ENCODE results near the gene IQCH.
A peak's percentile ranks its signal among the peaks of the same experiment; 100 is the strongest.

Gene IQCH

DNA sequence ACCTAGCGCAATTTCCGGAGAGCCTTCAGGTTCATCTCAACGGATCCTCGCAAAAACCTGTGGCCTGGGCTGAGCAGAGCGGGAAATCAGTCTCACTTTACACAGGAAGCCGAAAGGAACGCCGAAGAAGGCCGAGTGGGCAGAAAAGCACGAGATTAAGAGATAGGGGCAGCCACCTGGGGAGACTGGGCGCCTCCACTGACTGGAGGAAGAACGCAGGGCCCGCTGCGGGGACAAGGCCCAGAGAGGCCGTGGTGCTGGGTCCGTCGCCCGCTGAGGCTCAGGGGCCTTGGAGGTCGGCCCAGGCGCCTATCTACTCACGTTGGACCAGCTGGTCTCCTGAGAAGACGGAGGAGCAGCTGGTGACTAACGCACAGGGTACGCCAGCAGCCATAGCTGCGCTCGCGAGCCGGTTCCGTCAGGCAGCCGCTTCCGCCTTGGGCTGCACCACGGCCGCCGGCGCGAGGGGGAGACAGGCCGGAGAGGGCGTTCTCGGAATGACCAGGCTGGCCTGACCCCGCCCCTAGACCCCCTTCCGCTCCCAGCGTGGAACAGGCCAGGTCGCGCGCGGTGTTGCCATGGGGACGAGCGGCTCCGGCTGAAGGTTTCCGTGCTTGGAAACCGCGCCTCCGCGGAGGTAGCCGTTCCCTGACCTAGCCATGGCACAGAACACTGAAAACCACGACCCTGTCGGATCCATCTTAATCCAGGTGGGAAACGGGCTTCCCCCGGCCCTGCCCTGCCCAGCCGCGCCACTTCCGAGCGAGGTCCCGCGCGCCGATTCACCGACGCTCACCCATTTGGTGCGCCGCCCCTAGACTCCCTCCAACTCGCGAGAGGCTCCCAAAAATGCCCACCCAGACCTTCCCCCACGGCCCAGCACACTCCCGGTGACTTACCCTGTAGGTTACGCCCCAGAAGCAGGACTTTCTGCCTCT is at the start of gene IQCH, which contains the start of gene AAGAB:
IQCH (plus strand) TSS at position 549 of the 938 bp plus-strand sequence; CDS start at position 660, 111 bp downstream.
AAGAB (minus strand) TSS at position 424 of the 938 bp plus-strand sequence; CDS start at position 394, 30 bp downstream.
- Mint-ChIP-seq H3K4me1 (peaks cover 16% of the 10 kb centered on the region), H3K36me3 (peaks cover 3% of the 10 kb centered on the region), H3K9me3 (no peaks in the 10 kb centered on the region), H3K27ac (peak within 1 kb of the TSS; percentile 94), H3K27me3 (no peaks in the 10 kb centered on the region), H3K4me3 (peak within 1 kb of the TSS; percentile 93)
- peak; percentile 88 for ATAC-seq (ENCODE audit: low read depth)
- peak; percentile 99 for DNase-seq (ENCODE audit: low spot score in 2 of 2)

DNA sequence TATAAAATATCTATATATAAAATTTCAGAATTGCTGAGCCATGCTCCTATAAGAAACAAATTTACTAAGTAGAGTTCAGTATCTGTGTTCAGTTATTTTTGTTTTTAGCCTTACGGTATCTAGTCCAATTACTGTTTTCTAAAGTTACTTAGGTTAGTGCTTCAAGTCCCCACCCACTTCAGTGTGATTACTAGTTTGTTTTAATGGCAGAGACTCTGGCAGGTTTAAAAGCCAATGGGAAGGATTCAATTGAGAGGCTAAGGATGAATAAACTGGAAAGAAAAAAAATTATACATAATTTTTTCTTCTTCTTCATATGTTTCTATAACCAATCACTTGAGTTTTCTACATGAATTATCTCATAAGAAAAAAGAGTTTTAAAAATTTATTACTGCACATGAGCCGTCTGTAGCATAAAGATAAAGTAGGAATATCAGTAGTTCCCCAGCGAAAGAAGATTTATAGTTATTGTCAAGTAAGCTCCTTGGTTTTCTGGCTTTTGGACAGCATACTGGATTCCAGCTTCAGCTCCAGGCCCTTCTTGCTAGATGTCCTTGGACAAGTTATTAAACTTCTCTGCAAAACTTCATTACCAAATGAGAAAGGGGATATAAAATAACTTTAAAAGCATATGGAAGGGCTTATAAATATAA is 46.9 kb upstream of the IQCH start:
- no peak overlapping the region for H3K27ac Mint-ChIP-seq
- no peaks in the 10 kb centered on the region for H3K4me1 Mint-ChIP-seq
- ATAC-seq (ENCODE audit: low read depth) (no peak), DNase-seq (ENCODE audit: low spot score in 2 of 2) (no peak)
- no peaks in the 10 kb centered on the region for H3K9me3 Mint-ChIP-seq
- H3K36me3 Mint-ChIP-seq = peaks cover 37% of the 10 kb centered on the region
- no peaks in the 10 kb centered on the region for H3K27me3 Mint-ChIP-seq
- no peak overlapping the region for H3K4me3 Mint-ChIP-seq

DNA sequence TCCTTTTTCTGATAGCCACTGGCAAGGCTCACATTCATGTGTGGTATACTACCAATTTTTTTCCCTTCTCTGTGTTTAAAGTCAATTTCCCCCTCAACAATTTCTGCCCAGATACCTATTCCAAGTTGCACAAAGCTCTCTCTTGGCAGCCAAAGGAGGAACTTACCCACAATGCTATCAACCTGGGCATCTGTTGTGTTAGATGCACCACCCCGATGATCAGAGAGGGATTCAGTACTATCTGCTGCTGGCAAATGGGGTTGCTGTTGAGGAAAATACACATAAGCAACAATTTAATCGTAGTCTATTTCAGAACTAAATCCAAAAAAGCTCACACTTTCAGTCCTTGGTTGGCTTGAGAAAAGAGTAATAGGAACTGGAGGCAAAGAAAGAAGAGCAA is 46.2 kb upstream of the IQCH start:
- Mint-ChIP-seq H3K36me3 (peaks cover 32% of the 10 kb centered on the region), H3K9me3 (no peaks in the 10 kb centered on the region), H3K27me3 (no peaks in the 10 kb centered on the region), H3K27ac (no peak overlapping the region), H3K4me3 (no peak overlapping the region), H3K4me1 (no peaks in the 10 kb centered on the region)
- ATAC-seq (ENCODE audit: low read depth) (no peak), DNase-seq (ENCODE audit: low spot score in 2 of 2) (no peak)

DNA sequence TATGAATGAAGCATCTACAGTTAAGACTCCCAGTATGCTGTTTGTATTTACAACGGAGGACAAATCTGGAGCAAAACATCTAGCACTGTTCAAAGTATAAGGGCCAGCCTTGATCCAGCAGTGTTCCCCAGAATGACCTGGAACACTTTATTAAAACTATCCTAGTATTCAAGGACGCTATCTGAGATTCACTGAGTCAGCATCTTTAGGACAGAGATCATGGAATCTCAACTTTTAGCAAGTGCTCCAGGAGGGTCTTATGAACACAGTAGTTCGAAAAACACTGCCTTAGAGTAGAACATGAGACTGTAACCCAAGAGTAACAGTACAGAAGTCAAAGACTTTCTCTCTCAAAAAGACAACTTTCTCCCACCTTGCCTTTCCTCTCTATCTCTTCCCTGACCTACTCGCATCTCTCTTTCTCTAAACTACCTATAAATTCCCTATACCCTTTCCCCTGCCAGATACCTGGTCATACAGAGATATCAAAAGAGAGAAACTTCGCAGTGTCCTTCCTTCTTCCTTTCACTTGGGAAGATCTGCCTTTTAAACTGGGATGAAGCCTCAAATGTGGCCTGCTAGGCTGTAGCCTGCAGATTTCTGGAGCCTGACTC is 43.9 kb upstream of the IQCH start:
- Mint-ChIP-seq H3K4me3 (no peak overlapping the region), H3K9me3 (no peaks in the 10 kb centered on the region), H3K4me1 (no peaks in the 10 kb centered on the region), H3K36me3 (peaks cover 20% of the 10 kb centered on the region), H3K27me3 (no peaks in the 10 kb centered on the region), H3K27ac (peak overlapping the region; percentile 6)
- ATAC-seq (ENCODE audit: low read depth) = no peak
- DNase-seq (ENCODE audit: low spot score in 2 of 2) = no peak

DNA sequence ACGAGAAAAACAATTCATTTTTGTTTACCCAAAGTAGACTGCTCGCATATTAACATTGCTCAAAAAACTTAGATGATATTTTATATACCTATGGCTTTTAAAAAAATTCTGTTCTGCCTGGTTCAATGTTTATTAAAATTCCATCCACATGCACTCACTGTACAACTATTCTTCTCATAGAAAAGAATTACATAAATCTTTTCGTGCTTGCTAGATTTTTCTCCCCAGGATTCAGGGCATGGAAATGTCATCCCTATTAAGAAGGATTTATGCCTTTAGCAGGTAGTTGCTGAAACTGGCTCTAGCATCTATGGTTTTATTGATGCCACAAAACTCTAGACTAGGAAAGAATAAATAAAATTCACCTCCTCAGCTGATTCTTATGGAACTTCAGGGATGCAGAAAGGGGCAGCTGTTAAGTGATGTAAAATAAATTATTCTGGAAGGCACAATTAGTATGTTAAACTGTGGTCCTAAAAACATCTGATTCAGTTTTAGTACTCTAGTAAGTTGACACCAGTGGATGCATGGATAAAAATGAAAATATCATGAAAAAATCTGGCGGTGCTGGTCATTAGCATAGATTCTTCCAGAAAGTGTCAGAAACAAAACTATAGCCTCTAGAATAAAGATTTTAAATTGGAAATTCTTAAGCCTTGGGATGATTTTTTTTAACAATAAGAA is 41.8 kb upstream of the IQCH start:
- H3K4me1 Mint-ChIP-seq = no peaks in the 10 kb centered on the region
- peaks cover 13% of the 10 kb centered on the region for H3K36me3 Mint-ChIP-seq
- no peaks in the 10 kb centered on the region for H3K27me3 Mint-ChIP-seq
- ATAC-seq (ENCODE audit: low read depth) (no peak), DNase-seq (ENCODE audit: low spot score in 2 of 2) (no peak)
- no peak overlapping the region for H3K27ac Mint-ChIP-seq
- no peak overlapping the region for H3K4me3 Mint-ChIP-seq
- H3K9me3 Mint-ChIP-seq = no peaks in the 10 kb centered on the region

DNA sequence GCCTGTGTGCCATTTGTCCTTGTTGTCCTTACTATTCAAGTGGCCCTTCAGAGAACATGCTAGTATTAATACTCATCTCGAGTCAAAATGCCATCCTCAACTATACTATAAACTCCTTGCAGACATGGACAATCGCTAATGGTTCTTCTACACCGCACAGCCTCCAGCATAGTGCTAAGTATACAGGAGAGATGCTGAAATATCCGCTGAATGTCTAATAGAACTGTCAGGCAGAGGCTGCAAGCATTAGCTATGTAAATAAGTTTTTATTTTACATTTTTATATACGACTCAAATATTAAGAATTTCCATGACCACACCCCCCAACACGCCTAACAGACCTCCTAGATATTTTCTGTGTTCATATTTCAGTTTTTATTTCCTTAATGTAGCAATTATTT is 39.5 kb upstream of the IQCH start:
- ATAC-seq (ENCODE audit: low read depth) (no peak), DNase-seq (ENCODE audit: low spot score in 2 of 2) (no peak)
- Mint-ChIP-seq H3K27ac (no peak overlapping the region), H3K4me3 (no peak overlapping the region), H3K4me1 (no peaks in the 10 kb centered on the region), H3K36me3 (peaks cover 21% of the 10 kb centered on the region), H3K9me3 (no peaks in the 10 kb centered on the region), H3K27me3 (no peaks in the 10 kb centered on the region)

DNA sequence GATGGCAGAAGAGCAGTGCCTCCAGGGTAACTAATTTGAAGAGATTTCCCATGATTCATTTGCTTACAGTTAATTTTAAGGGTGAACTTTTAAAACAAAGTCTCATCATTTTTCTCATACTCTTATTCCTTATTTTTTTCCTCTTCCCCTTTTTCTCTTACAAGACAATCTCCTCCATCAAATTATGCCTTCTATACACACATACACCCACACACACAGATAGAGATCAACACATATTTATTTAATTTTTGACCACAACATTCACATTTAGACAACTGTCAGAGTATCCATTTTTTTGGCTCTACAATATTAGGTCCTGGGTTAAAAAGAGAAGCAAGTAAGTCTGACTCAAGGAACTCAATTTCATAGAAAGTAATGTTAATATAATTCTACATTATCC is 37.7 kb upstream of the IQCH start:
- Mint-ChIP-seq H3K27ac (no peak overlapping the region), H3K36me3 (peaks cover 19% of the 10 kb centered on the region), H3K4me3 (no peak overlapping the region), H3K4me1 (no peaks in the 10 kb centered on the region), H3K9me3 (no peaks in the 10 kb centered on the region), H3K27me3 (no peaks in the 10 kb centered on the region)
- ATAC-seq (ENCODE audit: low read depth) (no peak), DNase-seq (ENCODE audit: low spot score in 2 of 2) (no peak)

DNA sequence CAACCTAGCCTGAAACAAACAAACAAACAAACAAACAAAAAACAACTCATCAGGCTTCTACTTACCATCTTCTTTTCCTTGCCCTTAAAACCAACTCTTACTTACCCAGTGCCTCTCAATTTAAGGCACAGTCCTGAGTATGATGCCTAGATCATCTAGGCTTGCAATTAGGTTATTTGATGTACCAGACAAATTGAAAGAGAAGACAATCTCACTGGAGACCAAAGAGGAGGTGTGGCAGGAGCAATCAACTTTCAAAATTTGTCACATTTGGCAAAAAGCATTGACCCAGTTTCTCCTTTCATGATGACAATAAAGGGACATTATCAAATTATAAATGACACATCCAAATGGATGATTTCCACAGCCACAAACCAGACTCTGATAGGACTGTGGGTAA is 36.2 kb upstream of the IQCH start:
- H3K27ac Mint-ChIP-seq = peak overlapping the region; percentile 9
- H3K4me1 Mint-ChIP-seq = no peaks in the 10 kb centered on the region
- no peaks in the 10 kb centered on the region for H3K9me3 Mint-ChIP-seq
- DNase-seq (ENCODE audit: low spot score in 2 of 2) = no peak
- H3K27me3 Mint-ChIP-seq = no peaks in the 10 kb centered on the region
- no peak for ATAC-seq (ENCODE audit: low read depth)
- H3K36me3 Mint-ChIP-seq = peaks cover 19% of the 10 kb centered on the region
- H3K4me3 Mint-ChIP-seq = no peak overlapping the region

DNA sequence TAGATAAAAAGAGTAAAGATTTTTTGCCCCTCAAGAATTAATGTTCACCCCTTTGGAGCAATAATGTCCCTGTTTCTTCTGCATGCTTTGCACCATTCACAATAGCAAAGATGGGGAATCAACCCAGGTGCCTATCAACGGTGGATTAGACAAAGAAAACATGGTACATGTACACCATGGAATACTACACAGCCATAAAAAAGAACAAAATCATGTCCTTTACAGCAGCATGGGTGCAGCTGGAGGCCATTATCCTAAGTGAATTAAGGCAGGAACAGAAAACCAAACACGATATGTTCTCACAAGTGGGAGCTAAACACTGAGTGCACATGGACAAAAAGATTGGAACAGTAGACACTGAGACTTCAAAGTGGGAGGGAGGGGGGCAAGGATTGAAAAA is 35.3 kb upstream of the IQCH start:
- no peak for ATAC-seq (ENCODE audit: low read depth)
- H3K36me3 Mint-ChIP-seq = peaks cover 19% of the 10 kb centered on the region
- no peak overlapping the region for H3K4me3 Mint-ChIP-seq
- no peak overlapping the region for H3K27ac Mint-ChIP-seq
- no peak for DNase-seq (ENCODE audit: low spot score in 2 of 2)
- no peaks in the 10 kb centered on the region for H3K9me3 Mint-ChIP-seq
- H3K27me3 Mint-ChIP-seq = no peaks in the 10 kb centered on the region
- H3K4me1 Mint-ChIP-seq = no peaks in the 10 kb centered on the region

DNA sequence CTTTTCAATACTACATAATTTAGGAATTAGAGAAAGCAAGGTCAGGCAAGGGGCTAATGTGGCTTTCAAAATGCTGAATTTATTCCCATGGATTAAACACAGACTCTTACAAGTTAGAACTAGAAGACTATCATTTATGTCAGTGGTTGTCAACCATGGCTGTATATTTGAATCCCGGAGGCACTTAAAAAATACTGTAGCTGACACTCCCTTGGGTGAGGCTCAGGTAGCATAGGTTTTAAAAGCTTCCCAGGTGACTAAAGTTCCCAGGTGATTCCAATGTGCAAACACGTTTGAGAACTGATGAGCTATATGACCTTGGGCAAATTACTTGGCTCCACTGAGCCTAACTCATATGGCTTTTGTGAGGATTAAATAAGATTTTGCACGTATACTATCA is 29.7 kb upstream of the IQCH start:
- peaks cover 11% of the 10 kb centered on the region for H3K36me3 Mint-ChIP-seq
- no peaks in the 10 kb centered on the region for H3K27me3 Mint-ChIP-seq
- H3K9me3 Mint-ChIP-seq = no peaks in the 10 kb centered on the region
- DNase-seq (ENCODE audit: low spot score in 2 of 2) (no peak), ATAC-seq (ENCODE audit: low read depth) (no peak)
- H3K4me1 Mint-ChIP-seq = peaks cover 7% of the 10 kb centered on the region
- no peak overlapping the region for H3K27ac Mint-ChIP-seq
- H3K4me3 Mint-ChIP-seq = no peak overlapping the region

DNA sequence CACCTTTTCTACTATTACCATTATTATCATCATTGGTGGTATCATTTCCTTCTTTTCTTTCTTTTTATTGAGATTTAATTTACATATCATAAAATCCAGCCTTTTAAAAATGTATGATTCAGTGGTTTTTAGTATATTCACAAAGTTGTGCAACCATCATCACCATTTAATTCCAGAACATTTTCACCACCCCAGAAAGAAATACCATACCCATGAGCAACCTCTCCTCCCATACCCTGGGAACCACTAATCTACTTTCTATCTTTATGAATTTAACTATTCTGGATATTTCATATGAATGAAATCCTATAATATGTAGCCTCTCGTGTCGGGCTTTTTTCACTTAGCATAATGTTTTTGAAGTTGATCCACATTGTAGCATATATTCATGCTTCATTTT is 29.2 kb upstream of the IQCH start:
- Mint-ChIP-seq H3K27me3 (no peaks in the 10 kb centered on the region), H3K27ac (no peak overlapping the region), H3K36me3 (peaks cover 14% of the 10 kb centered on the region), H3K4me3 (no peak overlapping the region), H3K9me3 (no peaks in the 10 kb centered on the region), H3K4me1 (peaks cover 7% of the 10 kb centered on the region)
- no peak for ATAC-seq (ENCODE audit: low read depth)
- DNase-seq (ENCODE audit: low spot score in 2 of 2) = no peak

DNA sequence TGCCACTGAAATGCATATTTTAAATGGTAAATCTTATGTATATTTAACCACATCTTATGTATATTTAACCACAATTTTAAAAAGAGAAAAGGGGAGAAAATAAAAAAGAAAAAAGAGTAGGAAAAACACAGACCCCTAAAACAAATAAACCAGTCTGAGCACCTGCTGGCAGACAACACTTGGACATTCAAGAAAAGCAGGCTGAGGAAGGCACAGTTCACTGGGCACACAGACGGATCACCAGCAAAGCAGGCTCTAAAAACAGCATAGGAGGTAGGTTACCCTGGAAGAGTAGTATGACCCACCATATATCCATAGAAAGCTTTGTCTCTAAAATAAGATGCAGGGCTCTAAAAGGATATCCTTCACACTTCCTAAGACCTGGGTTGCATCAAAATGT is 27.2 kb upstream of the IQCH start:
- ATAC-seq (ENCODE audit: low read depth) = no peak
- H3K9me3 Mint-ChIP-seq = no peaks in the 10 kb centered on the region

DNA sequence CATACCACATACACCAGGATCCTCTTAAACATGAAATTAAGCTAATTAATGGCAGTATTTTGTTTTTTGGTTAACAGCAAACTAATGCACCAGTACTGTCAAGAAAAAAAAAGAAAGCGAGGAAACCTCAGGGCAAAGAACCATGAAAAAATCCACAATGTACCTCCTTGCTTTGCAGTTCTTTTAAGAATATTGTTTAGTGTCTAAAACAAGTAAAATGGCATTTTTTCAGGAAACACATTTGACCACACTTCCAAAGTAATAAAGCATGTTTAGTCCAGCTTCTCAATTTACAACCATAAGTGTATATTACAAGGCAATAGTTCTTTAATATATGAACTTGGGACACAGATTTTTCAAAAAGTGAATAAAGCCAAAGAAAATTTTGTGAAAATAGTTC is 26.7 kb upstream of the IQCH start:
- Mint-ChIP-seq H3K36me3 (peaks cover 29% of the 10 kb centered on the region), H3K27ac (no peak overlapping the region), H3K9me3 (no peaks in the 10 kb centered on the region), H3K27me3 (no peaks in the 10 kb centered on the region), H3K4me1 (peaks cover 9% of the 10 kb centered on the region), H3K4me3 (no peak overlapping the region)
- ATAC-seq (ENCODE audit: low read depth) (no peak), DNase-seq (ENCODE audit: low spot score in 2 of 2) (no peak)

More for the DNA sequence above, 27.2 kb upstream of the IQCH start:
- Mint-ChIP-seq H3K36me3 (peaks cover 27% of the 10 kb centered on the region), H3K27me3 (no peaks in the 10 kb centered on the region), H3K27ac (no peak overlapping the region), H3K4me3 (no peak overlapping the region), H3K4me1 (peaks cover 9% of the 10 kb centered on the region)
- DNase-seq (ENCODE audit: low spot score in 2 of 2) = no peak

DNA sequence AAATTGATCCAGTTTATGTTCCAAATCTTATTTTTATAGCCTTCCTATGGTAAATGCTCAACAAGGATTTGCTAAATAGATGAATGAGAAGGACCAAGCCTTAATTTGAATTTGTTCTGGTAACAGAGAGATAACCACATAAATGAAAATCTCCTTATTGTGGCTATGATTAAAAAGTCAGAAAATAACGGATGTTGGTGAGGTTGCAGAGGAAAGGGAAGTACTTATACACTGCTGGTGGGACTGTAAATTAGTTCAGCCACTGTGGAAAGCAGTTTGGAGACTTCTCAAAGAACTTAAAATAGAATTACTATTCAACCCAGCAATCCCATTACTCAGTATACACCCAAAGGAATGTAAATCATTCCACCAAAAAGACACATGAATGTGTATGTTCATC is 26.3 kb upstream of the IQCH start:
- Mint-ChIP-seq H3K4me1 (peaks cover 9% of the 10 kb centered on the region), H3K9me3 (no peaks in the 10 kb centered on the region), H3K36me3 (peaks cover 29% of the 10 kb centered on the region), H3K27ac (no peak overlapping the region), H3K27me3 (no peaks in the 10 kb centered on the region), H3K4me3 (no peak overlapping the region)
- ATAC-seq (ENCODE audit: low read depth) (no peak), DNase-seq (ENCODE audit: low spot score in 2 of 2) (no peak)

All from memory B cell (primary cell).